Skeletal muscle tissue (tissue), 4 donors: ENCODE measurements around the gene TCOF1. TPM values are rescaled to one million over a fixed set of nuclear protein-coding genes. Genes with fewer than 3 reads are reported as not detected.

ENCODE experiments used
- H3K27ac ChIP-seq: one replicate; pipeline ENCODE4 v1.7.0; 2013; ENCODE audit warnings: mild to moderate bottlenecking, low read depth, low read length, inconsistent platforms
- H3K27me3 ChIP-seq, 3 donors: one replicate each; pipeline ENCODE4 v1.7.0; 2013; ENCODE audit warnings: low read length in 3 of 3; ENCODE audit not compliant: control insufficient read depth in 3 of 3, insufficient read depth in 3 of 3
- H3K36me3 ChIP-seq, 3 donors: one replicate each; pipeline ENCODE4 v1.7.0; 2013; ENCODE audit warnings: low read length in 3 of 3; ENCODE audit not compliant: control insufficient read depth in 3 of 3, insufficient read depth in 3 of 3
- H3K4me1 ChIP-seq, 3 donors: one replicate each; pipeline ENCODE4 v1.7.0; 2013; ENCODE audit warnings: low read length in 3 of 3, mild to moderate bottlenecking in 3 of 3; ENCODE audit not compliant: control insufficient read depth in 3 of 3, insufficient read depth in 3 of 3
- H3K4me3 ChIP-seq, 3 donors: one replicate each; pipeline ENCODE4 v1.7.0; 2013; ENCODE audit warnings: low read length in 3 of 3
- H3K9ac ChIP-seq, 3 donors: one replicate each; pipeline ENCODE4 v1.7.0; 2013; ENCODE audit warnings: low read length in 3 of 3, mild to moderate bottlenecking in 3 of 3, moderate library complexity in 2 of 3, low read depth in 1 of 3
- H3K9me3 ChIP-seq, 3 donors: one replicate each; pipeline ENCODE4 v1.7.0; 2013; ENCODE audit warnings: low read length in 3 of 3; ENCODE audit not compliant: control insufficient read depth in 3 of 3
- total RNA-seq: library from RNA; depleted of rRNA; stranded (reverse); fragments of >200 nt; gene quantifications from one replicate; pipeline ENCODE4 v1.2.3, GENCODE V29; 2014
- donor health status: Osteomylitis.

The TCOF1 gene
- total RNA-seq, 1 donor from 2014 or later, result 7.3 TPM

GRCh38 chr5:150335778-150336177 lies 21.7 kb upstream of the TCOF1 start:
- no peaks in the 10 kb centered on the region for H3K36me3 ChIP-seq
- no peak overlapping the region for H3K27ac ChIP-seq
- no peaks in the 10 kb centered on the region for H3K9me3 ChIP-seq
- no peak overlapping the region for H3K9ac ChIP-seq
- H3K4me3 ChIP-seq, result no peak overlapping the region
- H3K4me1 ChIP-seq, result peaks cover 11 to 24% (median 11%) of the 10 kb centered on the region in 3 donors
- no peaks in the 10 kb centered on the region for H3K27me3 ChIP-seq

GRCh38 chr5:150338546-150338945 lies 19.0 kb upstream of the TCOF1 start:
- peak overlapping the region in 2 of 3 donors; percentile 13 to 66 for H3K4me3 ChIP-seq
- H3K27ac ChIP-seq, result peak overlapping the region; percentile 75
- H3K4me1 ChIP-seq, result peaks cover 11 to 24% (median 11%) of the 10 kb centered on the region in 3 donors
- no peaks in the 10 kb centered on the region for H3K27me3 ChIP-seq
- no peaks in the 10 kb centered on the region for H3K9me3 ChIP-seq
- no peaks in the 10 kb centered on the region for H3K36me3 ChIP-seq
- H3K9ac ChIP-seq, result peak overlapping the region in 2 of 3 donors; percentile 3 to 66

- peak overlapping the region in 2 of 3 donors; percentile 13 to 66 for H3K4me3 ChIP-seq
- no peaks in the 10 kb centered on the region for H3K9me3 ChIP-seq
- H3K27me3 ChIP-seq, result no peaks in the 10 kb centered on the region
- H3K9ac ChIP-seq, result peak overlapping the region; percentile 48 to 66 (median 56)
- peaks cover 11 to 24% (median 11%) of the 10 kb centered on the region in 3 donors for H3K4me1 ChIP-seq
- peak overlapping the region; percentile 75 for H3K27ac ChIP-seq
- H3K36me3 ChIP-seq, result no peaks in the 10 kb centered on the region
Measured at GRCh38 chr5:150339165-150339564, 18.3 kb upstream of the TCOF1 start.

- H3K4me3 ChIP-seq, result no peak overlapping the region
- no peaks in the 10 kb centered on the region for H3K9me3 ChIP-seq
- peak overlapping the region; percentile 75 for H3K27ac ChIP-seq
- peaks cover 11 to 24% (median 11%) of the 10 kb centered on the region in 3 donors for H3K4me1 ChIP-seq
- peak overlapping the region in 1 of 3 donors; percentile 56 for H3K9ac ChIP-seq
- H3K36me3 ChIP-seq, result no peaks in the 10 kb centered on the region
- H3K27me3 ChIP-seq, result no peaks in the 10 kb centered on the region
Measured at GRCh38 chr5:150339841-150340240, 17.7 kb upstream of the TCOF1 start.

- H3K4me1 ChIP-seq, result peaks cover 11 to 24% (median 11%) of the 10 kb centered on the region in 3 donors
- H3K27ac ChIP-seq, result no peak overlapping the region
- no peaks in the 10 kb centered on the region for H3K9me3 ChIP-seq
- no peak overlapping the region for H3K4me3 ChIP-seq
- no peaks in the 10 kb centered on the region for H3K27me3 ChIP-seq
- no peaks in the 10 kb centered on the region for H3K36me3 ChIP-seq
- no peak overlapping the region for H3K9ac ChIP-seq
Measured at GRCh38 chr5:150340614-150341255, 16.8 kb upstream of the TCOF1 start.

GRCh38 chr5:150341331-150341730 lies 16.2 kb upstream of the TCOF1 start:
- peaks cover 11 to 24% (median 11%) of the 10 kb centered on the region in 3 donors for H3K4me1 ChIP-seq
- no peaks in the 10 kb centered on the region for H3K27me3 ChIP-seq
- H3K4me3 ChIP-seq, result no peak overlapping the region
- H3K9me3 ChIP-seq, result no peaks in the 10 kb centered on the region
- H3K27ac ChIP-seq, result no peak overlapping the region
- no peaks in the 10 kb centered on the region for H3K36me3 ChIP-seq
- H3K9ac ChIP-seq, result no peak overlapping the region

GRCh38 chr5:150341989-150342388 lies 15.5 kb upstream of the TCOF1 start:
- H3K36me3 ChIP-seq, result no peaks in the 10 kb centered on the region
- no peak overlapping the region for H3K27ac ChIP-seq
- H3K9me3 ChIP-seq, result no peaks in the 10 kb centered on the region
- H3K9ac ChIP-seq, result no peak overlapping the region
- H3K4me1 ChIP-seq, result peaks cover 11 to 24% (median 11%) of the 10 kb centered on the region in 3 donors
- H3K27me3 ChIP-seq, result no peaks in the 10 kb centered on the region
- no peak overlapping the region for H3K4me3 ChIP-seq

GRCh38 chr5:150342583-150342982 lies 14.9 kb upstream of the TCOF1 start:
- Histone ChIP-seq H3K27ac (no peak overlapping the region), H3K27me3 (no peaks in the 10 kb centered on the region), H3K36me3 (no peaks in the 10 kb centered on the region), H3K9me3 (no peaks in the 10 kb centered on the region), H3K4me3 (no peak overlapping the region), H3K4me1 (peaks cover 11 to 24% (median 11%) of the 10 kb centered on the region in 3 donors), H3K9ac (no peak overlapping the region)

GRCh38 chr5:150343994-150344631 lies 13.4 kb upstream of the TCOF1 start:
- H3K27me3 ChIP-seq, result no peaks in the 10 kb centered on the region
- H3K9me3 ChIP-seq, result no peaks in the 10 kb centered on the region
- H3K4me3 ChIP-seq, result no peak overlapping the region
- H3K36me3 ChIP-seq, result no peaks in the 10 kb centered on the region
- no peak overlapping the region for H3K27ac ChIP-seq
- H3K9ac ChIP-seq, result no peak overlapping the region
- H3K4me1 ChIP-seq, result peaks cover 4 to 9% (median 5%) of the 10 kb centered on the region in 3 donors

- H3K9ac ChIP-seq, result no peak overlapping the region
- no peak overlapping the region for H3K4me3 ChIP-seq
- H3K36me3 ChIP-seq, result no peaks in the 10 kb centered on the region
- H3K9me3 ChIP-seq, result no peaks in the 10 kb centered on the region
- peaks cover 5 to 14% (median 11%) of the 10 kb centered on the region in 3 donors for H3K4me1 ChIP-seq
- no peaks in the 10 kb centered on the region for H3K27me3 ChIP-seq
- no peak overlapping the region for H3K27ac ChIP-seq
Measured at GRCh38 chr5:150345716-150346115, 11.8 kb upstream of the TCOF1 start.
